ENCODE results near the gene ATP5F1B.
"Not testable (repeated sequence)": the region's sequence is repeated elsewhere in the genome, so short reads cannot be mapped to it uniquely, and the experiment has no call there.

Gene ATP5F1B

DNA sequence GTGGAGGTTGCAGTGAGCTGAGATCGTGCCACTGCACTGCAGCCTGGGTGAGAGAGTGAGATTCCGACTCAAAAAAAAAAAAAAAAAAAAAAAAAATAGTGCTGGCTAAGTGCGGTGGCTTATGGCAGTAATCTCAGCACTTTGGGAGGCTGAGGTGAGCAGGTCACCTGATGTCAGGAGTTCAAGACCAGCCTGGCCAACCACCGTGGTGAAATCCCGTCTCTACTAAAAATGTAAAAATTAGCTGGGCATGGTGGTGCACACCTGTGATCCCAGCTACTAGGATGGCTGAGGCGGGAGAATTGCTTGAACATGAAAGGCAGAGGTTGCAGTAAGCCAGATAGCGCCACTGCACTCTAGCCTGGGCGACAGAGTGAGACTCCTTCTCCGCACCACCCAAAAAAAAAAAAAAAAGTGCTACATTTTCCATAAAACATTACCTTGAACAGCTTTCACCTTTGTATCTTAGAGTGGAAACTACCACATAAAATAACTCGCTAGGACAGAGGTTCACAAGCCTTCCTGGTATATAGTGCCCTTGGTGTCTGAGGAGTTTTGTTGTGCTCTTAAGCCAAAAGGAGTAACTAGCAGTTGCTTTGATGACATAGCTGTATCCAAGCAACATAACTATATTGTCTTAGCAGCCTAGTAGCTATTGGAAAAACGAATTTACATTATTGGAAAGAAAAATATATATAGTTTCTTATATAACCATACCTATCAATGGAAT, 31.2 kb upstream of the ATP5F1B start:
- Histone ChIP-seq H3K4me1 (ENCODE audit: control insufficient read depth, insufficient read depth, low read length) (no peaks in the 10 kb centered on the region), H3K4me3 (ENCODE audit: low read depth, low read length) (no peak overlapping the region), H3K9me3 (ENCODE audit: control insufficient read depth, insufficient read depth, low read length) (no peaks in the 10 kb centered on the region), H3K36me3 (ENCODE audit: control insufficient read depth, insufficient read depth, low read length) (peaks cover 13% of the 10 kb centered on the region), H3K9ac (ENCODE audit: low read depth, low read length) (no peak overlapping the region), H3K27me3 (ENCODE audit: control insufficient read depth, insufficient read depth, low read length) (no peaks in the 10 kb centered on the region)

DNA sequence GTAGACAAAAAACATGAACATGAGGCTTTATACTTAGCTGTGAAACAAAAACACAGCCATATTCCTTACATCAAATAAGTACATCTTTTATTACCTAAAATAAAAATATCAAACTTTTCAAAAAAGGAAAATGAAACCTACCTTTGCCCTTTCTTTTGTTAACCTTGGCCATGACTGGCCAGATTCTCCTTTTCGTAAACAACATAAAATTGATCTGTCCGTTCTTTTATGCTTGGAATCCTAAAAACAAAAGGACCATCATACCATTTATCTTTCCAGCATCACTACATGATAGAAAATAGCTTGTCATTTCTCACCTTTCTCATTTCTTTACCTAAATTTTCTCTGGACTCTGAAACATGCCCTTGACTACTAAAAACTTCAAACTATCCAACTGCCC, 25.8 kb upstream of the ATP5F1B start:
- Histone ChIP-seq H3K9ac (ENCODE audit: low read depth, low read length) (no peak overlapping the region), H3K36me3 (ENCODE audit: control insufficient read depth, insufficient read depth, low read length) (peaks cover 39% of the 10 kb centered on the region), H3K4me3 (ENCODE audit: low read depth, low read length) (no peak overlapping the region), H3K27me3 (ENCODE audit: control insufficient read depth, insufficient read depth, low read length) (no peaks in the 10 kb centered on the region), H3K9me3 (ENCODE audit: control insufficient read depth, insufficient read depth, low read length) (no peaks in the 10 kb centered on the region), H3K4me1 (ENCODE audit: control insufficient read depth, insufficient read depth, low read length) (no peaks in the 10 kb centered on the region)

DNA sequence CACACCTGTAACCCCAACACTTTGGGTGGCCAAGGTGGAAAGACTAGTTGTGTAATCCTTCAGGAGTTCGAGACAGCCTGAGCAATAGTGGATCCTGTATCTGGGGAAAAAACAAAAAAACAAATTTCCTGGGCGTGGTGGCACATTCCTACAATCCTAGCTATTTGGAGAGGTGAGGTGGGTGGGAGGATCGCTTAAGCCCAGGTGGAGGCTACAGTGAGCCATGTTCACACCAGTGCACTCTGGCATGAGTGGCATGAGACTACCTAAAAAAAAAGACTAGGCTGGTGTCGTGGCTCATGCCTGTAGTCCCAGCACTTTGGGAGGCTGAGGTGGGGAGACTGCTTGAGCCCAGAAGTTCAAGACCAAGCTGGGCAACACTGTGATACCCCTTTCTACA, 25.1 kb upstream of the ATP5F1B start:
- H3K4me1 ChIP-seq (ENCODE audit: control insufficient read depth, insufficient read depth, low read length) = no peaks in the 10 kb centered on the region
- no peak overlapping the region for H3K4me3 ChIP-seq (ENCODE audit: low read depth, low read length)
- H3K9me3 ChIP-seq (ENCODE audit: control insufficient read depth, insufficient read depth, low read length) = no peaks in the 10 kb centered on the region
- H3K36me3 ChIP-seq (ENCODE audit: control insufficient read depth, insufficient read depth, low read length) = peaks cover 39% of the 10 kb centered on the region
- no peak overlapping the region for H3K9ac ChIP-seq (ENCODE audit: low read depth, low read length)
- H3K27me3 ChIP-seq (ENCODE audit: control insufficient read depth, insufficient read depth, low read length) = no peaks in the 10 kb centered on the region

DNA sequence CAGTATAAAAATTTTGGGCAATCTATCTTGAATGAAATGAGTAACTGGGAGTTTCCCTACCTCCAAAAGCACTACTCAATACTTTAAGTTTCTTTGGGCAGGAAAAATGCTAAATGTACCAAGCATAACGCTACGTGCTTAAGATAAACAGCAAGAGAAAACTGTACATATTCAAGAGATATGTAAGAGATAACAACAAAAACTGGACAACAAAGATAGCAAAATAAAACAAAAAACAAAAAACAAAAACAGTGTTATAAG, 22.3 kb upstream of the ATP5F1B start:
- Histone ChIP-seq H3K9ac (ENCODE audit: low read depth, low read length) (no peak overlapping the region), H3K9me3 (ENCODE audit: control insufficient read depth, insufficient read depth, low read length) (no peaks in the 10 kb centered on the region), H3K4me3 (ENCODE audit: low read depth, low read length) (no peak overlapping the region), H3K4me1 (ENCODE audit: control insufficient read depth, insufficient read depth, low read length) (no peaks in the 10 kb centered on the region), H3K36me3 (ENCODE audit: control insufficient read depth, insufficient read depth, low read length) (peaks cover 39% of the 10 kb centered on the region), H3K27me3 (ENCODE audit: control insufficient read depth, insufficient read depth, low read length) (no peaks in the 10 kb centered on the region)

DNA sequence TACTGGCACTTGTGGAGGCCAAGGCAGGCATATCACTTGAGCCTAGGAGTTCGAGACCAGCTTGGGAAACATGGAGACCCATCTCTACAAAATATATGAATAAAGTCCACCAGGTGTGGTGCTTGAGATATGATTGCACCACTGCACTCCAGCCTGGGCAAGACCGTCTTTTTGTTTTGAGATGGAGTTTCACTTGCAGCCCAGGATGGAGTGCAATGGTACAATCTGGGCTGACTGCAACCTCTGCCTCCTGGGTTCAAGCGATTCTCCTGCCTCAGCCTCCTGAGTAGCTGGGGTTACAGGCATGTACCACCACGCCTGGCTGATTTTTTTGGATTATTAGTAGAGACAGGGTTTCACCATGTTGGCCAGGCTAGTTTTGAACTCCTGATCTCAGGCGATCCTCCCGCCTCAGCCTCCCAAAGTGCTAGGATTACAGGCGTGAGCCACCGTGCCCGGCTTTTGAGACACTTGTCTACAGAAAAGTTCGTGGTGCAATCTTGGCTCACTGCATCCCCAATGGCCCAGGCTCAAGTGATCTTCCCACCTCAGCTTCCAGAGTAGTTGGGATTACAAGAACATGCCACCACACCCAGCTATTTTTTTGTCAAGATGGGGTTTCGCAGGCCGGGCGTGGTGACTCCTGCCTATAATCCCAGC, 16.3 kb upstream of the ATP5F1B start:
- Histone ChIP-seq H3K9me3 (ENCODE audit: control insufficient read depth, insufficient read depth, low read length) (no peaks in the 10 kb centered on the region), H3K36me3 (ENCODE audit: control insufficient read depth, insufficient read depth, low read length) (no peaks in the 10 kb centered on the region), H3K27me3 (ENCODE audit: control insufficient read depth, insufficient read depth, low read length) (no peaks in the 10 kb centered on the region), H3K4me3 (ENCODE audit: low read depth, low read length) (no peak overlapping the region), H3K9ac (ENCODE audit: low read depth, low read length) (no peak overlapping the region), H3K4me1 (ENCODE audit: control insufficient read depth, insufficient read depth, low read length) (no peaks in the 10 kb centered on the region)

DNA sequence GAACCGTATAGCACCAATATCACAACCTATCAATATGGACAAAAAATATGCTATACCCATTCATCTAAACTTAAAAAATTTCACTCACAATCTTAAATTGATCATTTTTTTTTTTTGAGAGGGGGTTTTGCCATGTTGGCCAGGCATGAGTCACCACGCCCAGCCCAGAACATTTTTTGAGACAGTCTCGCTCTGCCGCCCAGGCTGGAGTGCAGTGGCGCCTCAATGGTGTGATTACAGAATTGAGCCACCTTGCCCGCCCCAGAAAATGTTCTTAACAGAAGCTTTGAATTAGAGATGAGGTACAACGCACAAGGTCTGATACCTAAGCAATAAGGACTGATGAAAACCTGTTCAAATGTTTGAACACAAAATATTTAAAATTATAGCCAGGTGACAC, 15.8 kb upstream of the ATP5F1B start:
- H3K9ac ChIP-seq (ENCODE audit: low read depth, low read length) = no peak overlapping the region
- H3K36me3 ChIP-seq (ENCODE audit: control insufficient read depth, insufficient read depth, low read length) = no peaks in the 10 kb centered on the region
- H3K27me3 ChIP-seq (ENCODE audit: control insufficient read depth, insufficient read depth, low read length) = no peaks in the 10 kb centered on the region
- no peak overlapping the region for H3K4me3 ChIP-seq (ENCODE audit: low read depth, low read length)
- H3K9me3 ChIP-seq (ENCODE audit: control insufficient read depth, insufficient read depth, low read length) = no peaks in the 10 kb centered on the region
- no peaks in the 10 kb centered on the region for H3K4me1 ChIP-seq (ENCODE audit: control insufficient read depth, insufficient read depth, low read length)

DNA sequence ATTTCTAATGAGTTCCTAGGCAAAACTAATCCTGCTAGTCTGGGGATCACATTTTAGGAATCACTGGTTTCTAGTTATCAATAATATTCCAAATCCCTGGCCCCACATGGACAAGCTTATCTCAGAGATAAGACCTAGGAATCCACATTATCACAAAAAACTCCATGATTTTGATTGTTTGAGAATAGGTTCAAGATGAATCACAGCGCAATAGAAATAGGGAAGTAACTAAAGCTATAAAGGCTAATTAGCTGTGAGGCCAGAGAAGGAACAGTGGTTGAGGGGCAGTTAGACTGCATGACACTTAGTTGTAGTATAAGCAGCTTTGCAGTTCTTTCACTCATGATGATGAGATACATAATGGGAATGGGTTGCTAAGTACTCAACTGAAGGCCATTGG, 13.1 kb upstream of the ATP5F1B start:
- Histone ChIP-seq H3K4me3 (ENCODE audit: low read depth, low read length) (no peak overlapping the region), H3K9me3 (ENCODE audit: control insufficient read depth, insufficient read depth, low read length) (peaks cover 4% of the 10 kb centered on the region), H3K4me1 (ENCODE audit: control insufficient read depth, insufficient read depth, low read length) (no peaks in the 10 kb centered on the region), H3K36me3 (ENCODE audit: control insufficient read depth, insufficient read depth, low read length) (no peaks in the 10 kb centered on the region), H3K27me3 (ENCODE audit: control insufficient read depth, insufficient read depth, low read length) (no peaks in the 10 kb centered on the region), H3K9ac (ENCODE audit: low read depth, low read length) (no peak overlapping the region)

DNA sequence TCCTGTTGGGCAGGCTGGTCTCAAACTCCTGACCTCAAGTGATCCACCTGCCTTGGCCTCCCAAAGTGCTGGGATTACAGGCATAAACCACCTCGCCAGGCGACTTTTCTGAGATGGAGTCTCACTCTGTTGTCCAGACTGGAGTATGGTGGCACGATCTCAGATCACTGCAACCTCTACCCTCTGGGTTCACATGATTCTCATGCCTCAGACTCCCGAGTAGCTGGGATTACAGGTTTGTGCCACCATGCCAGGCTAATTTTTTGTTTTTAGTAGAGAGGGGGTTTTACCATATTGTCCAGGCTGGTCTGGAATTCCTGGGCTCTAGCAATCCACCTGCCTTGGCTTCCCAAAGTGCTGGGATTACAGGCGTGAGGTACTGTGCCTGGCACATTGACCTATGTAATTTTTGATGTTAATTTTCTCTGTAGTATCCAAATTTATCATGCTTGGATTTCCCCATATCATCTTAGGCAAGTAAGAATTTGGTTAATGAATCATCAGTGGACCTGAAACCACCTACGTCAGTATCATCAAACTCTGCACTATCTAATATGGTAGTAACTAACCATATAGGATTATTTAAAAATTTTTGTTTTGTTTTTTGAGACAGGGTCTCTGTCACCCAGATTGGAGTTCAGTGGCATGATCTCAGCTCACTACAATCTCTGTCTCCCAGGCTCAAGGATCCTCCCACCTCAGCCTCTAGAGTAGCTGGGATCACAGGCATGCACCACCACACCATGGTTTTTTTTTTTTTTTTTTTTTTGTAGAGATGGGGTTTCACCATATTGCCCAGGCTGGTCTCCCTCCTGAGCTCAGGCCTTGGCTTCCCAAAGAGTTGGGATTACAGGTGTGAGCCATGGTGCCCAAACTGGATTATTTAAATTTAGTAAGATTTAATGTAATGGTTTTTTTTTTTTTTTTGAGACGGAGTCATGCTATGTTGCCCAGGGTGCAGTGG, 11.9 kb upstream of the ATP5F1B start:
- Histone ChIP-seq H3K9ac (ENCODE audit: low read depth, low read length) (no peak overlapping the region), H3K4me1 (ENCODE audit: control insufficient read depth, insufficient read depth, low read length) (no peaks in the 10 kb centered on the region), H3K36me3 (ENCODE audit: control insufficient read depth, insufficient read depth, low read length) (no peaks in the 10 kb centered on the region), H3K27me3 (ENCODE audit: control insufficient read depth, insufficient read depth, low read length) (no peaks in the 10 kb centered on the region), H3K9me3 (ENCODE audit: control insufficient read depth, insufficient read depth, low read length) (peaks cover 6% of the 10 kb centered on the region), H3K4me3 (ENCODE audit: low read depth, low read length) (no peak overlapping the region)

DNA sequence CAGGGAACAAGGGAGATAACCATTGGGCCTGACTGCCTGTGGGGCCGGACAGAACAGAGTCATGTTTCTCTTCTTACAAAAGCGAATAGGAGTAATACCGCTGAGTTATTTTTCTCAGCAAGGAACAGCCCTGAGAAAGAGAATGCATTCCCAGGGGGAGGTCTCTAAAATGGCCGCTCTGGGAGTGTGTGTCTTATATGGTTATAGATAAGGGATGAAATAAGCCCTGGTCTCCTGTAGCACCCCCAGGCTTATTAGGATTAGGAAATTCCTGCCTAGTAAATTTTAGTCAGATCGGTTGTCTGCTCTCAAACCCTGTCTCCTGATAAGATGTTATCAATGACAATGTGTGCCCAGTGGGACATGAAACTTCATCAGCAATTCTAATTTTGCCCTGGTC, 8.0 kb upstream of the ATP5F1B start:
- not testable (repeated sequence) for H3K4me3 ChIP-seq (ENCODE audit: low read depth, low read length); H3K9me3 ChIP-seq (ENCODE audit: control insufficient read depth, insufficient read depth, low read length); H3K27me3 ChIP-seq (ENCODE audit: control insufficient read depth, insufficient read depth, low read length); H3K9ac ChIP-seq (ENCODE audit: low read depth, low read length); H3K4me1 ChIP-seq (ENCODE audit: control insufficient read depth, insufficient read depth, low read length); H3K36me3 ChIP-seq (ENCODE audit: control insufficient read depth, insufficient read depth, low read length)

DNA sequence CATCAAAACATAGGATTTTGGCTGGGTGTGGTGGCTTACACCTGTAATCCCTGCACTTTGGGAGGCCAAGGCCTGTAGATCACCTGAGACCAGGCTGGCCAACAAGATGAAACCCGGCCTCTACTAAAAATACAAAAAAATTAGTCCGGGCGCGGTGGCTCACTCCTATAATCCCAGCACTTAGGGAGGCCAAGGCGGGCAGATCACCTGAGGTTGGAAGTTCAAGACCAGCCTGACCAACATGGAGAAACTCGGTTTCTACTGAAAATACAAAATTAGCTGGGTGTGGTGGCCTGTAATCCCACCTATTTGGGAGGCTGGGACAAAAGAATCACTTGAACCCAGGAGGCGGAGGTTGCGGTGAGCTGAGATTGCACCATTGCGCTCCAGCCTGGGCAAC, 2.2 kb upstream of the ATP5F1B start:
- H3K9ac ChIP-seq (ENCODE audit: low read depth, low read length); H3K9me3 ChIP-seq (ENCODE audit: control insufficient read depth, insufficient read depth, low read length); H3K4me1 ChIP-seq (ENCODE audit: control insufficient read depth, insufficient read depth, low read length); H3K4me3 ChIP-seq (ENCODE audit: low read depth, low read length); H3K27me3 ChIP-seq (ENCODE audit: control insufficient read depth, insufficient read depth, low read length): not testable (repeated sequence)
- H3K36me3 ChIP-seq (ENCODE audit: control insufficient read depth, insufficient read depth, low read length) = peaks cover 17% of the 10 kb centered on the region

DNA sequence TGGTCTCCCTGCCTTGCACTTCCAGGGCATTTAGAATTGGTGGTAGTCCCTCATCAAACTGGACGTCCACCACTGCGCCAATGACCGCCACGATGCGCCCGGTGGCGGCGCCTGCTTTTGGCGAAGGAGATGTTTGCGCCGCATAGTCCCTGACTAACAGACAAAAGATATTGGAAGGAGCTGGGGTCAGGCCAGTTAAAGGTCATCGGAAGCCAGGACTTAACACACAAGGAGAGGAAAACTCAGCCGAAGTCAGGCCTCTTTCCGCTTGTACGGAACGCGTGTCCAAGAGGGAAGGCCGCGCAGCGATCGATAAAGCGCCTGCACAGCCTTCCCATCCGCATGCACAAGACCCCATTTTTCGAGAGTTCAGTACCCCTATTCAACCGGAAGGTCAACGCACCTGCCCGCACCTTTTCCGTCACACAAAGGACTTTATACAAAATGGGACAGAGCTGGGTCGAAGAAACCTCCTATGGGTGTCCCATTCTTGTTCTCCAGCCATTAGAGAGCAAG, 525 bp downstream of the ATP5F1B start:
- Histone ChIP-seq H3K27me3 (ENCODE audit: control insufficient read depth, insufficient read depth, low read length) (no peaks in the 10 kb centered on the region), H3K9ac (ENCODE audit: low read depth, low read length) (peak overlapping the region; percentile 100), H3K9me3 (ENCODE audit: control insufficient read depth, insufficient read depth, low read length) (no peaks in the 10 kb centered on the region), H3K4me3 (ENCODE audit: low read depth, low read length) (peak overlapping the region; percentile 98), H3K4me1 (ENCODE audit: control insufficient read depth, insufficient read depth, low read length) (peaks cover 5% of the 10 kb centered on the region), H3K36me3 (ENCODE audit: control insufficient read depth, insufficient read depth, low read length) (peaks cover 38% of the 10 kb centered on the region)

Data from iPS-15b (cell line).